ENCODE data around the gene STK10. TPM values are rescaled to one million over a fixed set of nuclear protein-coding genes. Genes with fewer than 3 reads are reported as not detected.

The STK10 gene
- polyA plus RNA-seq, 1 of the 3 experiments (the other 2 are of a cell fraction): 11.0 TPM

DNA sequence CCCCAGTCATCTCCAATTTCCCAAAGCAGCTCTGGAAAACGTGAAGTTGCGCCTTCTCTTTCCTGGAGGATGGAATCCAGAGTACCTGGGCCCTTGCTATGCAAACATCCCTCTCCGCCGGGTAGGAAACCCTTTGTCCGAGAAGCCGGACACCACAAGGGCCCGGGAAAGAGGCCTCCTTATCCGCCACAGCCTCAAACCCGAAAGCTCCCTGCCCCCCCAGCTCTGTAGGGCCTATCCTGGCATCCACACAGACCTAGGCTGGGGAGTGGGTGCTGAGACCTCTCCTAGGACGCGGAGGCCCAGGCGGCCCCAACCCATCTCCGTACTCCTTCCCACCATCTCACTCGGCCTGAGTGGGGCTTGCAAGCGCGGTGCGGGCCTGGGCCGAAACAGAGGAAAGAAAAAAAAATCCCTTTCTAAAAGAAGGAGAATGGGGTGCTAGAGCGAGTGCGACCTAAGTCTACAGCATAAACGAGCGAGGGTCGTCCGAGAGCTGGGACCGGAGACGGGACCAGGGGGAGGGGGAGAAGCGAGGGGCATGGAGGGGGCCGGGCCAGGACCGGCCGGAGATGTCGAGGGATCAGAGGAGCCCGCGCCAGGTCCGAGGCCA lies 182.2 kb downstream of the STK10 start:
- peak overlapping the region; percentile 97 for H3K9ac ChIP-seq
- H3K9me2 ChIP-seq: no peaks in the 10 kb centered on the region
- H3K9me3 ChIP-seq: no peaks in the 10 kb centered on the region
- H3K4me3 ChIP-seq (ENCODE audit: low read depth in 2 of 2, low read length in 1 of 2): peak overlapping the region; percentile 85 to 94
- peaks cover 64% of the 10 kb centered on the region for H3K79me2 ChIP-seq (ENCODE audit: insufficient read depth)
- peak overlapping the region; percentile 94 for H3K4me2 ChIP-seq
- peaks cover 17 to 20% of the 10 kb centered on the region in 2 experiments for H3K4me1 ChIP-seq (ENCODE audit: control insufficient read depth in 1 of 2, insufficient read depth in 2 of 2, low read depth in 1 of 2, low read length in 1 of 2)
- no peaks in the 10 kb centered on the region for H3K27me3 ChIP-seq (ENCODE audit: insufficient read depth)
- peak overlapping the region; percentile 97 to 98 for H3K27ac ChIP-seq (ENCODE audit: low read depth in 2 of 2, low read length in 1 of 2)
- H3F3A ChIP-seq (replicated peaks; ENCODE audit: insufficient read depth): peaks cover 6% of the 10 kb centered on the region
- DNase-seq: peak; percentile 54
- ChIA-PET CTCF (interaction anchor here (0.6 to 3.8 kb wide), 8 partner anchors 9 to 587 kb away, joined by 3 to 26 read pairs (median 6); partner anchors contain the start of genes FGF18 and STK10), POLR2A (interaction anchor here (0.6 to 1.4 kb wide), 4 partner anchors 154 to 288 kb away, joined by 3 to 9 read pairs (median 4); partner anchors contain the start of gene UBTD2)
- under 1% methylated on average over 27 of the region's 34 CpGs for WGBS (ENCODE audit: low lambda C conversion rate)
- H4K20me1 ChIP-seq (ENCODE audit: insufficient read depth): peaks cover 50% of the 10 kb centered on the region
- TF ChIP-seq NFIC (IDR thresholded peaks at IDR 0.05; ENCODE audit: borderline replicate concordance) (no peak), POLR2AphosphoS5 (IDR thresholded peaks at IDR 0.05; ENCODE audit: low read depth, low read length) (no peak), RAD21 (IDR thresholded peaks at IDR 0.05; ENCODE audit: low read length) (no peak), YY1 (IDR thresholded peaks at IDR 0.05; ENCODE audit: low read depth) (0 out of 2 replicates have a peak, but pooled peaks have one; percentile 16)
- peaks cover 0 to 2% of the 10 kb centered on the region in 2 experiments for H3K36me3 ChIP-seq (replicated peaks in 1 of 2; ENCODE audit: control insufficient read depth in 1 of 2, insufficient read depth in 2 of 2, low read length in 1 of 2)
- peak overlapping the region; percentile 97 for H2AFZ ChIP-seq (ENCODE audit: low read depth)

DNA sequence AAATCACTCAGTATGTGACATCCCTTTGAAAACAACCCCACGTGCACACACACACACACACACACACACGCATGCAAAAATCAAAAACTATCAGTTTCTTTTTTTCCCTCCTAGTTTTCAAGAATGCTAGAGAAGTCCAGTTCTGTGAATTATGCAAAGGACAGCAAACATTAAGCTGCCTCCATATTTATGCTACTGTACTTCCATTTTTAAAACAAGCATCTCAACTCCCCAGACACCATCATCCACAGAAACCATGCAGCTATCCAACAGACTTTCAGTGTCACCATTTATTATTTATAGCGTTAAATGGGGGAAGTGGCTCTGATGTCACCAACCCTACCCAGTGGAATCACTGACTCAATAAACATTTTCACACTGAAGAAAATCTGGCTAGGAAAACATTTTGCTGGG lies 183.2 kb downstream of the STK10 start:
- POLR2A ChIA-PET: no interaction called here
- 13% methylated on average over 3 of the region's 3 CpGs for WGBS (ENCODE audit: low lambda C conversion rate)
- TF ChIP-seq MAX (IDR thresholded peaks at IDR 0.05; ENCODE audit: low read depth) (peak; percentile 35; the same call in 1 of the 2 replicates), NFIC (IDR thresholded peaks at IDR 0.05; ENCODE audit: borderline replicate concordance) (no peak)
- TF ChIP-seq, protein P1, sequence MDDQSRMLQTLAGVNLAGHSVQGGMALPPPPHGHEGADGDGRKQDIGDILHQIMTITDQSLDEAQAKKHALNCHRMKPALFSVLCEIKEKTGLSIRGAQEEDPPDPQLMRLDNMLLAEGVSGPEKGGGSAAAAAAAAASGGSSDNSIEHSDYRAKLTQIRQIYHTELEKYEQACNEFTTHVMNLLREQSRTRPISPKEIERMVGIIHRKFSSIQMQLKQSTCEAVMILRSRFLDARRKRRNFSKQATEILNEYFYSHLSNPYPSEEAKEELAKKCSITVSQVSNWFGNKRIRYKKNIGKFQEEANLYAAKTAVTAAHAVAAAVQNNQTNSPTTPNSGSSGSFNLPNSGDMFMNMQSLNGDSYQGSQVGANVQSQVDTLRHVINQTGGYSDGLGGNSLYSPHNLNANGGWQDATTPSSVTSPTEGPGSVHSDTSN (IDR thresholded peaks at IDR 0.05): peak; percentile 13; the same call in 1 of the 2 replicates
- H3K27me3 ChIP-seq (ENCODE audit: insufficient read depth): no peaks in the 10 kb centered on the region
- H3K9ac ChIP-seq: peak overlapping the region; percentile 97
- peak overlapping the region; percentile 97 to 98; a peak in 3 of 4 replicates for H3K27ac ChIP-seq (ENCODE audit: low read depth in 2 of 2, low read length in 1 of 2)
- peaks cover 17 to 20% of the 10 kb centered on the region in 2 experiments for H3K4me1 ChIP-seq (ENCODE audit: control insufficient read depth in 1 of 2, insufficient read depth in 2 of 2, low read depth in 1 of 2, low read length in 1 of 2)
- no peaks in the 10 kb centered on the region for H3K9me3 ChIP-seq
- H3K9me2 ChIP-seq: no peaks in the 10 kb centered on the region
- peaks cover 6% of the 10 kb centered on the region for H3F3A ChIP-seq (replicated peaks; ENCODE audit: insufficient read depth)
- CTCF ChIA-PET: interaction anchor here (1.1 to 3.1 kb wide), 4 partner anchors 9 to 93 kb away, joined by 3 to 26 read pairs (median 5); no protein-coding TSS in a partner anchor
- no peak overlapping the region for H2AFZ ChIP-seq (ENCODE audit: low read depth)
- peaks cover 74% of the 10 kb centered on the region for H3K79me2 ChIP-seq (ENCODE audit: insufficient read depth)
- DNase-seq: no peak
- peak overlapping the region; percentile 94 for H3K4me2 ChIP-seq
- peak overlapping the region; percentile 85 to 94 for H3K4me3 ChIP-seq (ENCODE audit: low read depth in 2 of 2, low read length in 1 of 2)
- peaks cover 0 to 3% of the 10 kb centered on the region in 2 experiments for H3K36me3 ChIP-seq (replicated peaks in 1 of 2; ENCODE audit: control insufficient read depth in 1 of 2, insufficient read depth in 2 of 2, low read length in 1 of 2)
- H4K20me1 ChIP-seq (ENCODE audit: insufficient read depth): peaks cover 60% of the 10 kb centered on the region

DNA sequence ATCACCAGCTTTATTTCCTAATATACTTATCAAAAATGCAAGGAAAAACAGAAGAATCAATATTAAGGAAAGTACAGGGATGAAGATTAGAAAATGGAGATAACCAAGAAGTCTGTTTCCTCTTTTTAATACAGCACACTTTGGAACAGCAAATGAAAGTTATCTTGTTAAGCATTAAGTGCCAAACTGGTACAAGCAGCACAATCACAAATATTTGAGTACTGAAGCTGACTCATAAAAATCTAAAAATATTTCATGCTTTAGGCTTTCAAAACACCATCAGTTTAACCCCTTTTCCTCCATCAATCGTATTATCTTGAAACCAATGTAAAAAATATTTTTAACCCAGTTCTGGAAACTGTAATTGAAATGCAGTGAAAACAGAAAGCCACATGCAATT lies 184.3 kb downstream of the STK10 start:
- peak overlapping the region; percentile 97; the same call in 1 of the 2 replicates for H3K9ac ChIP-seq
- peak overlapping the region; percentile 47 to 97; a peak in 3 of 4 replicates for H3K27ac ChIP-seq (ENCODE audit: low read depth in 2 of 2, low read length in 1 of 2)
- H3K27me3 ChIP-seq (ENCODE audit: insufficient read depth): no peaks in the 10 kb centered on the region
- H4K20me1 ChIP-seq (ENCODE audit: insufficient read depth): peaks cover 69% of the 10 kb centered on the region
- ChIA-PET POLR2A (no interaction called here), CTCF (interaction anchor here (0.6 to 1.0 kb wide), 5 partner anchors 9 to 351 kb away, joined by 3 to 4 read pairs (median 3); no protein-coding TSS in a partner anchor)
- no peak for TF ChIP-seq CTCF (IDR thresholded peaks at IDR 0.05)
- peak; percentile 10; the same call in 1 of the 2 replicates for TF ChIP-seq FOSL2 (IDR thresholded peaks at IDR 0.05; ENCODE audit: borderline replicate concordance, low read depth)
- peaks cover 17 to 20% of the 10 kb centered on the region in 2 experiments for H3K4me1 ChIP-seq (ENCODE audit: control insufficient read depth in 1 of 2, insufficient read depth in 2 of 2, low read depth in 1 of 2, low read length in 1 of 2)
- no peaks in the 10 kb centered on the region for H3K9me2 ChIP-seq
- H3K9me3 ChIP-seq: no peaks in the 10 kb centered on the region
- peaks cover 0 to 3% of the 10 kb centered on the region in 2 experiments for H3K36me3 ChIP-seq (replicated peaks in 1 of 2; ENCODE audit: control insufficient read depth in 1 of 2, insufficient read depth in 2 of 2, low read length in 1 of 2)
- H3K4me2 ChIP-seq: peak overlapping the region; percentile 94
- H3K4me3 ChIP-seq (ENCODE audit: low read depth in 2 of 2, low read length in 1 of 2): peak overlapping the region in 1 of 2 experiments; percentile 85; a peak in 3 of 4 replicates
- WGBS (ENCODE audit: low lambda C conversion rate): 38% methylated on average over 1 of the region's 1 CpG
- peaks cover 6% of the 10 kb centered on the region for H3F3A ChIP-seq (replicated peaks; ENCODE audit: insufficient read depth)
- H2AFZ ChIP-seq (ENCODE audit: low read depth): no peak overlapping the region
- peaks cover 85% of the 10 kb centered on the region for H3K79me2 ChIP-seq (ENCODE audit: insufficient read depth)
- no peak for DNase-seq
